ENCODE measurements around the gene PRDM16. TPM values are rescaled to one million over a fixed set of nuclear protein-coding genes. Genes with fewer than 3 reads are reported as not detected.

Gene PRDM16
- total and polyA plus RNA-seq, 2 of the 13 experiments (the other 11 are each of a cell fraction or from before 2014, with no cell fraction given): 0.15 to 0.81 TPM

DNA sequence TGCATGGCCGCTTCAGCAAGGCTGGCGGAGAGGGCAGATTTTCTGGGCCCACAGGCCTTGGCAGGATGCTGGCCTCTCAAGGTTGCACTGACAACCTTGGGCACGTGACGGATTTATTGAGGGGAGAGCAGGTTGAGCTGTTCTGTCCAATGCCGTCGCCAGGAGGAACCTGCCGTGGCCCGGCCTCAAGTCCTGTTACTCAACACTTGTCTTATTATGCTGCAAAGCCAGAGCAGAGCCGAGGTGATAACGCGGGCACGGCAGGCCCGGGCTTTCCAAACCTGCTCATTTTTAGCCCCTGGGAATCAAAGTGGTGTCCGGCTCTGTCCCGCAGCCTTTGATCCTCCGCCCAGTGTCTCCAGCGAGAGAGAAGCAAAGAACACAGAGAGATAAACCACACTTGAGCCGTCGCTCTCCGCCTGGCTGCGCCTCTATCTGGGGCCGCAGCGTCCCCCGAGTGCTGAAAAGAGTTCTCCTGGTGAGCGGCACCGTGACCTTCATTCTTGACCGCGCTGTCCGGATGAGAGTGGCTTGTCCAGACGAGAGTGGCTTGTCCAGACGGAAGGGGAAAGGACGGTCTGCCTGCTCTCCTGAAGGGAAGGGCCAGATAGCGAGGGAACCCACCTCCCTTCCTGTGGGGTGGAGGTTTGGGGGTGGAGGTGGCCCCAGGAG lies 223.2 kb downstream of the PRDM16 start (continued):
- TF ChIP-seq, protein P1, sequence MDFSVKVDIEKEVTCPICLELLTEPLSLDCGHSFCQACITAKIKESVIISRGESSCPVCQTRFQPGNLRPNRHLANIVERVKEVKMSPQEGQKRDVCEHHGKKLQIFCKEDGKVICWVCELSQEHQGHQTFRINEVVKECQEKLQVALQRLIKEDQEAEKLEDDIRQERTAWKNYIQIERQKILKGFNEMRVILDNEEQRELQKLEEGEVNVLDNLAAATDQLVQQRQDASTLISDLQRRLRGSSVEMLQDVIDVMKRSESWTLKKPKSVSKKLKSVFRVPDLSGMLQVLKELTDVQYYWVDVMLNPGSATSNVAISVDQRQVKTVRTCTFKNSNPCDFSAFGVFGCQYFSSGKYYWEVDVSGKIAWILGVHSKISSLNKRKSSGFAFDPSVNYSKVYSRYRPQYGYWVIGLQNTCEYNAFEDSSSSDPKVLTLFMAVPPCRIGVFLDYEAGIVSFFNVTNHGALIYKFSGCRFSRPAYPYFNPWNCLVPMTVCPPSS (IDR thresholded peaks at IDR 0.05): no peak
- TF ChIP-seq, protein P2, sequence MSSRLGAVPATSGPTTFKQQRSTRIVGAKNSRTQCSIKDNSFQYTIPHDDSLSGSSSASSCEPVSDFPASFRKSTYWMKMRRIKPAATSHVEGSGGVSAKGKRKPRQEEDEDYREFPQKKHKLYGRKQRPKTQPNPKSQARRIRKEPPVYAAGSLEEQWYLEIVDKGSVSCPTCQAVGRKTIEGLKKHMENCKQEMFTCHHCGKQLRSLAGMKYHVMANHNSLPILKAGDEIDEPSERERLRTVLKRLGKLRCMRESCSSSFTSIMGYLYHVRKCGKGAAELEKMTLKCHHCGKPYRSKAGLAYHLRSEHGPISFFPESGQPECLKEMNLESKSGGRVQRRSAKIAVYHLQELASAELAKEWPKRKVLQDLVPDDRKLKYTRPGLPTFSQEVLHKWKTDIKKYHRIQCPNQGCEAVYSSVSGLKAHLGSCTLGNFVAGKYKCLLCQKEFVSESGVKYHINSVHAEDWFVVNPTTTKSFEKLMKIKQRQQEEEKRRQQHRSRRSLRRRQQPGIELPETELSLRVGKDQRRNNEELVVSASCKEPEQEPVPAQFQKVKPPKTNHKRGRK (CRISPR knock-in tag; IDR thresholded peaks at IDR 0.05): no peak
- TF ChIP-seq ZNF597 (CRISPR knock-in tag; IDR thresholded peaks at IDR 0.05) (no peak), ZNF772 (CRISPR knock-in tag; IDR thresholded peaks at IDR 0.05) (no peak), ZFP36 (IDR thresholded peaks at IDR 0.05; ENCODE audit: borderline replicate concordance, low read depth, low read length, partially characterized antibody) (no peak), TBL1XR1 (IDR thresholded peaks at IDR 0.05; ENCODE audit: borderline replicate concordance, low read length, partially characterized antibody) (no peak), GTF2F1 (IDR thresholded peaks at IDR 0.05; ENCODE audit: low read length) (no peak), ZMAT5 (CRISPR knock-in tag; IDR thresholded peaks at IDR 0.05; ENCODE audit: borderline replicate concordance, low read depth) (no peak), SMAD9 (CRISPR knock-in tag; IDR thresholded peaks at IDR 0.05) (no peak), ATF1 (CRISPR knock-in tag; IDR thresholded peaks at IDR 0.05) (no peak), ZNF24 (IDR thresholded peaks at IDR 0.05) (no peak)
- TF ChIP-seq, protein P3, sequence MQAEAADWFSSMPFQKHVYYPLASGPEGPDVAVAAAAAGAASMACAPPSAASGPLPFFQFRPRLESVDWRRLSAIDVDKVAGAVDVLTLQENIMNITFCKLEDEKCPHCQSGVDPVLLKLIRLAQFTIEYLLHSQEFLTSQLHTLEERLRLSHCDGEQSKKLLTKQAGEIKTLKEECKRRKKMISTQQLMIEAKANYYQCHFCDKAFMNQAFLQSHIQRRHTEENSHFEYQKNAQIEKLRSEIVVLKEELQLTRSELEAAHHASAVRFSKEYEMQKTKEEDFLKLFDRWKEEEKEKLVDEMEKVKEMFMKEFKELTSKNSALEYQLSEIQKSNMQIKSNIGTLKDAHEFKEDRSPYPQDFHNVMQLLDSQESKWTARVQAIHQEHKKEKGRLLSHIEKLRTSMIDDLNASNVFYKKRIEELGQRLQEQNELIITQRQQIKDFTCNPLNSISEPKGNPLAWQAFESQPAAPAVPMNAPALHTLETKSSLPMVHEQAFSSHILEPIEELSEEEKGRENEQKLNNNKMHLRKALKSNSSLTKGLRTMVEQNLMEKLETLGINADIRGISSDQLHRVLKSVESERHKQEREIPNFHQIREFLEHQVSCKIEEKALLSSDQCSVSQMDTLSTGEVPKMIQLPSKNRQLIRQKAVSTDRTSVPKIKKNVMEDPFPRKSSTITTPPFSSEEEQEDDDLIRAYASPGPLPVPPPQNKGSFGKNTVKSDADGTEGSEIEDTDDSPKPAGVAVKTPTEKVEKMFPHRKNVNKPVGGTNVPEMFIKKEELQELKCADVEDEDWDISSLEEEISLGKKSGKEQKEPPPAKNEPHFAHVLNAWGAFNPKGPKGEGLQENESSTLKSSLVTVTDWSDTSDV (CRISPR knock-in tag; IDR thresholded peaks at IDR 0.05): no peak
- TF ChIP-seq, protein P4, sequence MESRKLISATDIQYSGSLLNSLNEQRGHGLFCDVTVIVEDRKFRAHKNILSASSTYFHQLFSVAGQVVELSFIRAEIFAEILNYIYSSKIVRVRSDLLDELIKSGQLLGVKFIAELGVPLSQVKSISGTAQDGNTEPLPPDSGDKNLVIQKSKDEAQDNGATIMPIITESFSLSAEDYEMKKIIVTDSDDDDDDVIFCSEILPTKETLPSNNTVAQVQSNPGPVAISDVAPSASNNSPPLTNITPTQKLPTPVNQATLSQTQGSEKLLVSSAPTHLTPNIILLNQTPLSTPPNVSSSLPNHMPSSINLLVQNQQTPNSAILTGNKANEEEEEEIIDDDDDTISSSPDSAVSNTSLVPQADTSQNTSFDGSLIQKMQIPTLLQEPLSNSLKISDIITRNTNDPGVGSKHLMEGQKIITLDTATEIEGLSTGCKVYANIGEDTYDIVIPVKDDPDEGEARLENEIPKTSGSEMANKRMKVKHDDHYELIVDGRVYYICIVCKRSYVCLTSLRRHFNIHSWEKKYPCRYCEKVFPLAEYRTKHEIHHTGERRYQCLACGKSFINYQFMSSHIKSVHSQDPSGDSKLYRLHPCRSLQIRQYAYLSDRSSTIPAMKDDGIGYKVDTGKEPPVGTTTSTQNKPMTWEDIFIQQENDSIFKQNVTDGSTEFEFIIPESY (CRISPR knock-in tag; IDR thresholded peaks at IDR 0.05): no peak
- TF ChIP-seq, protein P5, sequence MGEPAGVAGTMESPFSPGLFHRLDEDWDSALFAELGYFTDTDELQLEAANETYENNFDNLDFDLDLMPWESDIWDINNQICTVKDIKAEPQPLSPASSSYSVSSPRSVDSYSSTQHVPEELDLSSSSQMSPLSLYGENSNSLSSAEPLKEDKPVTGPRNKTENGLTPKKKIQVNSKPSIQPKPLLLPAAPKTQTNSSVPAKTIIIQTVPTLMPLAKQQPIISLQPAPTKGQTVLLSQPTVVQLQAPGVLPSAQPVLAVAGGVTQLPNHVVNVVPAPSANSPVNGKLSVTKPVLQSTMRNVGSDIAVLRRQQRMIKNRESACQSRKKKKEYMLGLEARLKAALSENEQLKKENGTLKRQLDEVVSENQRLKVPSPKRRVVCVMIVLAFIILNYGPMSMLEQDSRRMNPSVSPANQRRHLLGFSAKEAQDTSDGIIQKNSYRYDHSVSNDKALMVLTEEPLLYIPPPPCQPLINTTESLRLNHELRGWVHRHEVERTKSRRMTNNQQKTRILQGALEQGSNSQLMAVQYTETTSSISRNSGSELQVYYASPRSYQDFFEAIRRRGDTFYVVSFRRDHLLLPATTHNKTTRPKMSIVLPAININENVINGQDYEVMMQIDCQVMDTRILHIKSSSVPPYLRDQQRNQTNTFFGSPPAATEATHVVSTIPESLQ (CRISPR knock-in tag; conservative IDR thresholded peaks at IDR 0.05): no peak
- TF ChIP-seq, protein P6, sequence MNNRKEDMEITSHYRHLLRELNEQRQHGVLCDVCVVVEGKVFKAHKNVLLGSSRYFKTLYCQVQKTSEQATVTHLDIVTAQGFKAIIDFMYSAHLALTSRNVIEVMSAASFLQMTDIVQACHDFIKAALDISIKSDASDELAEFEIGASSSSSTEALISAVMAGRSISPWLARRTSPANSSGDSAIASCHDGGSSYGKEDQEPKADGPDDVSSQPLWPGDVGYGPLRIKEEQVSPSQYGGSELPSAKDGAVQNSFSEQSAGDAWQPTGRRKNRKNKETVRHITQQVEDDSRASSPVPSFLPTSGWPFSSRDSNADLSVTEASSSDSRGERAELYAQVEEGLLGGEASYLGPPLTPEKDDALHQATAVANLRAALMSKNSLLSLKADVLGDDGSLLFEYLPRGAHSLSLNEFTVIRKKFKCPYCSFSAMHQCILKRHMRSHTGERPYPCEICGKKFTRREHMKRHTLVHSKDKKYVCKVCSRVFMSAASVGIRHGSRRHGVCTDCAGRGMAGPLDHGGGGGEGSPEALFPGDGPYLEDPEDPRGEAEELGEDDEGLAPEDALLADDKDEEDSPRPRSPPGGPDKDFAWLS (CRISPR knock-in tag; IDR thresholded peaks at IDR 0.05; ENCODE audit: borderline replicate concordance): no peak
